Measurements from ENCODE around the gene TP53BP2. TPM values are rescaled to one million over a fixed set of nuclear protein-coding genes. Genes with fewer than 3 reads are reported as not detected.
"Not testable (repeated sequence)": the region's sequence is repeated elsewhere in the genome, so short reads cannot be mapped to it uniquely, and the experiment has no call there.

Gene TP53BP2
- total RNA-seq, 4 donors from 2014 or later: 22.2 to 85.1 (median 38.8) TPM

GRCh38 chr1:223876590-223876989, 30.8 kb upstream of the TP53BP2 start:
- in situ Hi-C loops (cut with MboI; ENCODE audit: low sequenced_read_pairs in 4 of 4): no loop called here
- intact Hi-C loops (cut with DNase I; ENCODE audit: low total_unique reads): no loop called here

GRCh38 chr1:223873044-223873443, 27.3 kb upstream of the TP53BP2 start:
- no peaks in the 10 kb centered on the region for H3K4me1 ChIP-seq
- no peaks in the 10 kb centered on the region for H3K36me3 ChIP-seq
- no peaks in the 10 kb centered on the region for H3K27me3 ChIP-seq
- ATAC-seq: no peak
- H3K4me3 ChIP-seq: no peak overlapping the region
- H3K9me3 ChIP-seq: no peaks in the 10 kb centered on the region
- intact Hi-C loops (cut with DNase I; ENCODE audit: low total_unique reads) (no loop called here), in situ Hi-C loops (cut with MboI; ENCODE audit: low sequenced_read_pairs in 4 of 4) (no loop called here)
- no peak for DNase-seq
- H3K27ac ChIP-seq: no peak overlapping the region
- TF ChIP-seq POLR2A (IDR thresholded peaks at IDR 0.05) (no peak), CTCF (IDR thresholded peaks at IDR 0.05 in 4 of 5, conservative IDR thresholded peaks at IDR 0.05 in 1 of 5) (no peak)

More at GRCh38 chr1:223876590-223876989, 30.8 kb upstream of the TP53BP2 start:
- Histone ChIP-seq H3K4me1 (no peaks in the 10 kb centered on the region), H3K9me3 (no peaks in the 10 kb centered on the region), H3K27ac (no peak overlapping the region), H3K27me3 (no peaks in the 10 kb centered on the region), H3K4me3 (no peak overlapping the region), H3K36me3 (no peaks in the 10 kb centered on the region)
- ATAC-seq (no peak), DNase-seq (no peak)
- TF ChIP-seq POLR2A (IDR thresholded peaks at IDR 0.05): no peak
- TF ChIP-seq CTCF (IDR thresholded peaks at IDR 0.05 in 4 of 5, conservative IDR thresholded peaks at IDR 0.05 in 1 of 5): no peak

GRCh38 chr1:223872308-223872901, 26.7 kb upstream of the TP53BP2 start:
- no peak overlapping the region for H3K4me3 ChIP-seq
- in situ Hi-C loops (cut with MboI; ENCODE audit: low sequenced_read_pairs in 4 of 4): no loop called here
- no peaks in the 10 kb centered on the region for H3K36me3 ChIP-seq
- no peaks in the 10 kb centered on the region for H3K4me1 ChIP-seq
- H3K27me3 ChIP-seq: no peaks in the 10 kb centered on the region
- H3K9me3 ChIP-seq: no peaks in the 10 kb centered on the region
- no peak overlapping the region for H3K27ac ChIP-seq
- TF ChIP-seq CTCF (IDR thresholded peaks at IDR 0.05 in 4 of 5, conservative IDR thresholded peaks at IDR 0.05 in 1 of 5) (no peak), POLR2A (IDR thresholded peaks at IDR 0.05) (no peak)
- DNase-seq (no peak), ATAC-seq (peak; percentile 52 to 79)
- intact Hi-C loops (cut with DNase I; ENCODE audit: low total_unique reads): no loop called here

GRCh38 chr1:223870617-223871574, 25.1 kb upstream of the TP53BP2 start:
- no peak for ATAC-seq

GRCh38 chr1:223864599-223865368, 19.0 kb upstream of the TP53BP2 start:
- H3K27me3 ChIP-seq; ATAC-seq; in situ Hi-C loops (cut with MboI; ENCODE audit: low sequenced_read_pairs in 4 of 4); DNase-seq; H3K4me3 ChIP-seq; H3K36me3 ChIP-seq; intact Hi-C loops (cut with DNase I; ENCODE audit: low total_unique reads); H3K9me3 ChIP-seq; H3K27ac ChIP-seq; H3K4me1 ChIP-seq: not testable (repeated sequence)

More at GRCh38 chr1:223870617-223871574, 25.1 kb upstream of the TP53BP2 start:
- H3K4me1 ChIP-seq: no peaks in the 10 kb centered on the region
- in situ Hi-C loops (cut with MboI; ENCODE audit: low sequenced_read_pairs in 4 of 4) (no loop called here), intact Hi-C loops (cut with DNase I; ENCODE audit: low total_unique reads) (no loop called here)
- H3K36me3 ChIP-seq: no peaks in the 10 kb centered on the region
- TF ChIP-seq POLR2A (IDR thresholded peaks at IDR 0.05): no peak
- no peak for TF ChIP-seq CTCF (IDR thresholded peaks at IDR 0.05 in 4 of 5, conservative IDR thresholded peaks at IDR 0.05 in 1 of 5)
- no peak overlapping the region for H3K4me3 ChIP-seq
- no peak overlapping the region for H3K27ac ChIP-seq
- H3K9me3 ChIP-seq: no peaks in the 10 kb centered on the region
- DNase-seq: no peak
- no peaks in the 10 kb centered on the region for H3K27me3 ChIP-seq

Data from gastrocnemius medialis (tissue), 4 donors.